Dedifferentiated amniotic fluid mesenchymal stem cell (primary cell): ENCODE data around the gene TES.

Experiments used
- DNase-seq: peaks from one replicate; pipeline ENCODE4 v3.0.0-alpha.2; 2016; ENCODE audit errors: extremely low spot score

The TES gene

GRCh38 chr7:116219834-116220233, 9.5 kb downstream of the TES start:
- DNase-seq, result no peak

GRCh38 chr7:116222501-116222900, 12.2 kb downstream of the TES start:
- DNase-seq, result no peak

GRCh38 chr7:116223588-116223987, 13.2 kb downstream of the TES start:
- DNase-seq, result no peak

GRCh38 chr7:116224492-116225098, 14.3 kb downstream of the TES start:
- no peak for DNase-seq

- DNase-seq, result no peak
Observed at GRCh38 chr7:116225860-116226259, 15.5 kb downstream of the TES start.

- no peak for DNase-seq
Observed at GRCh38 chr7:116226664-116227063, 16.3 kb downstream of the TES start.

GRCh38 chr7:116227678-116228239, 17.4 kb downstream of the TES start:
- peak; percentile 85 for DNase-seq

GRCh38 chr7:116228241-116228640, 17.9 kb downstream of the TES start:
- DNase-seq, result no peak

- DNase-seq, result no peak
Observed at GRCh38 chr7:116229366-116229765, 19.0 kb downstream of the TES start.

GRCh38 chr7:116230191-116231005, 20.1 kb downstream of the TES start:
- DNase-seq, result no peak

- no peak for DNase-seq
Observed at GRCh38 chr7:116231543-116231942, 21.2 kb downstream of the TES start.

- peak; percentile 61 for DNase-seq
Observed at GRCh38 chr7:116231949-116232348, 21.6 kb downstream of the TES start.

GRCh38 chr7:116232350-116232749, 22.0 kb downstream of the TES start:
- DNase-seq, result peak; percentile 69

- DNase-seq, result no peak
Observed at GRCh38 chr7:116232920-116233319, 22.6 kb downstream of the TES start.

GRCh38 chr7:116234517-116235200, 24.3 kb downstream of the TES start:
- no peak for DNase-seq

- no peak for DNase-seq
Observed at GRCh38 chr7:116235380-116235779, 25.0 kb downstream of the TES start.

GRCh38 chr7:116236020-116236630, 25.8 kb downstream of the TES start:
- DNase-seq, result peak; percentile 66

- DNase-seq, result no peak
Observed at GRCh38 chr7:116239020-116239419, 28.7 kb downstream of the TES start.

GRCh38 chr7:116239434-116239833, 29.1 kb downstream of the TES start:
- DNase-seq, result no peak

GRCh38 chr7:116240024-116240668, 29.8 kb downstream of the TES start:
- no peak for DNase-seq

- no peak for DNase-seq
Observed at GRCh38 chr7:116241291-116241690, 31.0 kb downstream of the TES start.

GRCh38 chr7:116242178-116242577, 31.8 kb downstream of the TES start:
- DNase-seq, result no peak
